ENCODE data around the gene POLA2. TPM values are rescaled to one million over a fixed set of nuclear protein-coding genes. Genes with fewer than 3 reads are reported as not detected.
"Not testable (repeated sequence)": the region's sequence is repeated elsewhere in the genome, so short reads cannot be mapped to it uniquely, and the experiment has no call there.

The POLA2 gene
- polyA plus RNA-seq, 3 donors: 4.0 to 8.3 (median 5.2) TPM

- Histone ChIP-seq H3K4me3 (replicated peaks in 1 of 3; ENCODE audit: low read depth in 2 of 3, low read length in 3 of 3) (peak overlapping the region; percentile 57 to 98 (median 91)), H3K4me2 (replicated peaks; ENCODE audit: extremely low read depth, low read length, poor library complexity, severe bottlenecking) (peak overlapping the region; percentile 90), H3K27me3 (ENCODE audit: control insufficient read depth in 2 of 2, insufficient read depth in 2 of 2, low read length in 2 of 2) (no peaks in the 10 kb centered on the region), H3K4me1 (ENCODE audit: control insufficient read depth in 1 of 2, insufficient read depth in 2 of 2, low read length in 2 of 2) (peaks cover 16 to 24% of the 10 kb centered on the region in 2 donors), H3K9me3 (replicated peaks in 1 of 2; ENCODE audit: control insufficient read depth in 1 of 2, insufficient read depth in 1 of 2, low read length in 2 of 2) (no peaks in the 10 kb centered on the region), H3K9ac (ENCODE audit: insufficient read depth, low read length, poor library complexity, severe bottlenecking) (peak overlapping the region; percentile 83), H3K79me2 (ENCODE audit: insufficient read depth, low read length) (peaks cover 45% of the 10 kb centered on the region), H4K20me1 (ENCODE audit: insufficient read depth, low read length) (no peaks in the 10 kb centered on the region), H2AFZ (ENCODE audit: insufficient read depth, low read depth, low read length, poor library complexity, severe bottlenecking) (peak overlapping the region; percentile 93), H3K27ac (ENCODE audit: low read depth in 1 of 2, low read length in 2 of 2) (peak overlapping the region; percentile 90 to 94), H3K36me3 (replicated peaks in 1 of 2; ENCODE audit: control insufficient read depth in 1 of 2, insufficient read depth in 2 of 2, low read length in 2 of 2) (peaks cover 5 to 23% of the 10 kb centered on the region in 2 donors)
- peak in 1 of 3 donors; percentile 27 for DNase-seq
- Mint-ChIP-seq H3K4me3 (peak overlapping the region; percentile 88 to 93), H3K27ac (peak overlapping the region; percentile 40 to 97 (median 91)), H3K27me3 (ENCODE audit: low read depth in 3 of 3) (peaks cover 0 to 4% (median 2%) of the 10 kb centered on the region in 3 donors), H3K36me3 (peaks cover 19 to 24% of the 10 kb centered on the region in 2 donors), H3K4me1 (peaks cover 29% of the 10 kb centered on the region), H3K9me3 (peaks cover 0 to 3% (median 0%) of the 10 kb centered on the region in 7 donors)
- intact Hi-C loops (cut with micrococcal nuclease): loop anchor here in 1 of 2 donors (10.0 kb wide), 1 partner anchor 272 kb away; no protein-coding TSS in a partner anchor
- 17% methylated on average over 1 of the region's 6 CpGs for WGBS (ENCODE audit: insufficient coverage)
- no peak for TF ChIP-seq CTCF (IDR thresholded peaks at IDR 0.05)
Observed at GRCh38 chr11:65262776-65263175, 1.0 kb downstream of the POLA2 start.

GRCh38 chr11:65264747-65265146, 3.0 kb downstream of the POLA2 start:
- H3K4me3 ChIP-seq (replicated peaks in 1 of 3; ENCODE audit: low read depth in 2 of 3, low read length in 3 of 3); H3K9ac ChIP-seq (ENCODE audit: insufficient read depth, low read length, poor library complexity, severe bottlenecking); H3K27ac ChIP-seq (ENCODE audit: low read depth in 1 of 2, low read length in 2 of 2); H3K9me3 Mint-ChIP-seq; H3K27me3 ChIP-seq (ENCODE audit: control insufficient read depth in 2 of 2, insufficient read depth in 2 of 2, low read length in 2 of 2); H3K27me3 Mint-ChIP-seq (ENCODE audit: low read depth in 3 of 3); H4K20me1 ChIP-seq (ENCODE audit: insufficient read depth, low read length); H2AFZ ChIP-seq (ENCODE audit: insufficient read depth, low read depth, low read length, poor library complexity, severe bottlenecking); H3K9me3 ChIP-seq (replicated peaks in 1 of 2; ENCODE audit: control insufficient read depth in 1 of 2, insufficient read depth in 1 of 2, low read length in 2 of 2); DNase-seq; H3K4me3 Mint-ChIP-seq; H3K4me2 ChIP-seq (replicated peaks; ENCODE audit: extremely low read depth, low read length, poor library complexity, severe bottlenecking): not testable (repeated sequence)
- 96% methylated on average over 11 of the region's 11 CpGs for WGBS (ENCODE audit: insufficient coverage)
- peaks cover 15 to 39% of the 10 kb centered on the region in 2 donors for H3K36me3 ChIP-seq (replicated peaks in 1 of 2; ENCODE audit: control insufficient read depth in 1 of 2, insufficient read depth in 2 of 2, low read length in 2 of 2)
- Mint-ChIP-seq H3K4me1 (peaks cover 29% of the 10 kb centered on the region), H3K27ac (peak overlapping the region in 2 of 7 donors; percentile 54 to 80), H3K36me3 (peaks cover 33 to 36% of the 10 kb centered on the region in 2 donors)
- H3K4me1 ChIP-seq (ENCODE audit: control insufficient read depth in 1 of 2, insufficient read depth in 2 of 2, low read length in 2 of 2): peaks cover 16 to 24% of the 10 kb centered on the region in 2 donors
- intact Hi-C loops (cut with micrococcal nuclease): loop anchor here in 1 of 2 donors (10.0 kb wide), 1 partner anchor 270 kb away; no protein-coding TSS in a partner anchor
- H3K79me2 ChIP-seq (ENCODE audit: insufficient read depth, low read length): peaks cover 45% of the 10 kb centered on the region
